Posterior vena cava (tissue), 2 donors: ENCODE measurements around the gene OCSTAMP. TPM values are rescaled to one million over a fixed set of nuclear protein-coding genes. Genes with fewer than 3 reads are reported as not detected.

ENCODE experiments used
- DNase-seq: peaks from one replicate; pipeline ENCODE4 v3.0.0-alpha.2; 2020; ENCODE audit warnings: low spot score
- intact Hi-C, 2 donors: fragments of 100-400 bp; cut with DNase I; formaldehyde crosslinking; loops; one replicate each; pipeline versions ENCODE4 v1.14.1 to v1.14.2; 2022 to 2023
- total RNA-seq, 2 donors: library from RNA; stranded (reverse); fragmentation: NEBNext Ultra II Directional; extraction: Animal tissue kit (Norgen Biotek cat#: 25700); gene quantifications; one replicate each; pipeline ENCODE4 v1.2.1, GENCODE V29; 2021
- donor health status: DM: yes; HTN: yes; CAD: no.
- donor health status: DM: yes; HTN: yes; CAD: no.

The OCSTAMP gene
- total RNA-seq, 2 donors from 2014 or later = not detected

DNA sequence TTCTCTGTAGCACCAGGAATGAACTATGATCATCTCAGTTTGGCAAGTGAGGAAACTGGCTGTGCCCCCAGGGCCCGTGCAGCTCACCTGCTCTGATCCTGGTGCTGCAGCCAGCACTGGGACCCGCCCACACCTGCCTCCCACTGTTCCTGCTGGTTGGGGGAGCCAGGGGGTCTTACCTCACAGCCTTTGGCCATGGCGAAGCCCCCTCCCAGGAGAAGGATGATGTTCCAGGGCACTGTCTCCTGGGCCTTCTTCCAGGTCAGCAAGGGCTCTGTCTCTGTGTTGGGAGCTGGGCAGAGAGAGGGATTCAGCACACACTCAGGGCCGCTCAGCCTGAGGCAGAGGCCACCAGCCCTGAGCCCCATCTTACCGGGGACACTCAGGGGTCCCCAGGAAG is 24.9 kb upstream of the OCSTAMP start:
- intact Hi-C loops = no loop called here

DNA sequence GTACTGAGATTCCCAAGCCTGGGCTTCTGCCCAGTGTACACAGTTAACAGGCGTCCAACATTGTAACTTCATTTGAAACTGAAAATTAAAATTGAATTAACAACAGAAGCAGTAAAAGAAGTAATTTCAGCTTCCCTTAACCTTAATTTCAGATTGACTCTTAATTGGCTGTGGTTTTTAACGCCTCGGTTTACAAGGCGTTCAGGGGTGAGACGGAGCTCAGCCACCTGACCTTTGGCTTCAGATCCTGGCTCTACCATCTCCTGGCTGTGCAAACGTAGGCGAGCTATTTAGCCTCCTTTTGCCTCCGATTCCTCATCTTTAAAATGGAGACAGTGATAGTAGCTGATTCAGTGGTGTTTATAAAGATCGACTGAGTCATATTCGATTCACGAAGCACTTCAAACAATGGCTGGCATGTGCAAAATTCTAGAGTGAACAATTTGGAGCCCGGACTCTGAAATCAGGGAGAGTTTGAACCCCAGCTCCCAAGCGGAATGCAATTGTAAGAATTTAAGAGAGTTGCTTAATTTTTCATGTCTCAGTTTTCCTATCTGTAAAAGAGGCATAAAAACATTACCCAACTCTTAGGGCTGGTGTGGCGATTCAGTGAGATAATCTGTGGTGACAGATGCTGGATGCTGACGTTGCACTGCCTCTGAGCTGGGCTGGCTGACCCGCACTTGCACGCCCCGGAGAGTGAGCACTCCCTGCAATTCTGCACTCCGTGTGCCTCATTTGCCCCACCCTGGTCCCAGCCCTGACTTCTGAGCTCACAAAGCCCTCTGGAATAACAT is 23.5 kb upstream of the OCSTAMP start:
- DNase-seq = no peak
- intact Hi-C loops = no loop called here

More for the DNA sequence above, 24.9 kb upstream of the OCSTAMP start:
- no peak for DNase-seq

DNA sequence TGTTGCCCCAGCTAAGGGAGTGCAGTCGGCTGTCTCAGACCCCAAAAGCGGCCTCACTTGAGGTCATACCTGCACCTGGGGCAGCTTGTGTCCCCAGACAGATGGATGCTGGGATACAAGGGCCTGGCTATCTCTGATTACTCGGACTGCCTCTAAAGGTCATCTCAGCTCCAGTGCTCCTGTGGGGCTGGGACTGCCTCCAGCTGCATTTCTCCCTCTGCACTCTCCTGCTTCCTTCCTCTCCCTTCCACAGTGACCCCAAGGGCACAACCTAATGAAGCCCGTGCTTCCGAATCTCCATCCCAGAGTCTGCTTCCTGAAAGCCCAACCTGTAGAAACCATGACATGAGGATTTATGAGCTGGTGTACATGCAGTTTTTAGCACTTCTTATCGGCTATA is 22.8 kb upstream of the OCSTAMP start:
- no peak for DNase-seq
- intact Hi-C loops = no loop called here

DNA sequence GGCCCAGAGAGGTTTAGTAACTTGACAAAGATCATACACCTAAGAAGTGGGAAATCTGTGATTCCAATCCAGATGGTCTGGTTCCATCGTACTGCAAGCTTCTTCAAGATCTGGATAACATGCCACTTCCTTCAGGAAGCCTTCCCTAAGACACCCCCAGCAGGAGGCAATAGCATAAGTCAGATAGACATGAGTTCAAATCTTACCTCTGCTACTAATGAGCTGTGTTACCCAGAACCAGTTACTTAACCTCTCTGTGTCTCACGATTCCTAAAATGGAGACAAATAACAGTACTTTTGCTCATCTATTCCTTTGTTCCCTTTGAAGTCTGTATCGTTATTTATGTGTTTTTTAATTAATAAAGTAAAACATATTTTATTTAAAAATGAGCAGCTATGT is 22.3 kb upstream of the OCSTAMP start:
- intact Hi-C loops = no loop called here
- DNase-seq = no peak

DNA sequence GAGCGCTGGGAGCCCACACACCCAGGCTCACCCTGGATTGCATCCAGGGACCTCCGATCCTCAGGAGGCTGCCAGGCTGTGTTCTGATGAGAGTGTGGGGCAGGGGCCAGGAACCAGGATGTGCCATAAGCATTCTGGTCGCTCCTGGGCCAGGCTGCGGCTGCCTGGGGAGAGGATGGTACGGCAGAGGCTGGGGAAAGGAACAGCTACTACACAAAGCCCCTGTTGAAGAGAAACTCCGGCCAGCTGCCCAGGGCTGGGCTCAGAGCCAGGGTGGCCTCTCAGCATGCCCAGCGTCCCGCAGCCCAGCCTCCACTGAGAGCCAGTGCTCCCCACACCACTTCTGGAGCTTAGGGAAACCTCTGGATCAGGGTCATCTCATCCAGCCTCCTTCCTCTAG is 21.7 kb upstream of the OCSTAMP start:
- intact Hi-C loops = no loop called here
- DNase-seq = peak; percentile 54

DNA sequence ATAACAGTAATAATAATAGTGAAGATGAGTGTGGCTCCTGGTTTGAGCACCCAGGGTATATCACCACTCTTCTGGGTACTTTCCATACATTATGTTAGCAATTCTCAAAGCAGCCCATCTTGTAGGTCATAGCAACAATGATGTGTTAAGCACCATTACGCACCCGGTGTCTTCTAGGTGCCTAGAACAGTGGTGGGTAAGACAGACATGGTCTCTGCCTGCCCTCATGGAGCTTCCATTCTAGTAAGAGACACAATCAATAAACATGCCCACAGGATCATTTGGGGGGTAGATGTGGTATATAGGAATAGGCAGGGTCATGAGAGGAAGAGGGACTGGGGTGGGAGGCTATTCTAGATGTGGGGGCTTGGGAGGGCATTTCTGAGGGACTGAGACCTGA is 21.0 kb upstream of the OCSTAMP start:
- no peak for DNase-seq
- intact Hi-C loops = no loop called here

DNA sequence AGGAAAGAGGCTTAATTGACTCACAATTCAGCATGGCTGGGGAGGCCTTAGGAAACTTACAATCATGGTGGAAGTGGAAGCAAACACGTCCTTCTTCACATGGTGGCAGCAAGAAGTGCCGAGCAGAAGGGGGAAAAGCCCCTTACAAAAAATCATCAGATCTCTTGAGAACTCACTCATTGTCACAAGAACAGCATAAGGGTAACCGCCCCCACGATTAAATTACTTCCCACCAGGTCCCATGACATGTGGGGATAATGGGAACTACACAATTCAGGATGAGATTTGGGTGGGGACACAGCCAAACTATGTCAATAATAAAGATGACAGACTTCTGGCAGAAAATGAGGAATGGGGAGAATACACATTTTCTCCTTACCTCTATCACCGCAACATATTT is 20.5 kb upstream of the OCSTAMP start:
- no peak for DNase-seq
- intact Hi-C loops = no loop called here

DNA sequence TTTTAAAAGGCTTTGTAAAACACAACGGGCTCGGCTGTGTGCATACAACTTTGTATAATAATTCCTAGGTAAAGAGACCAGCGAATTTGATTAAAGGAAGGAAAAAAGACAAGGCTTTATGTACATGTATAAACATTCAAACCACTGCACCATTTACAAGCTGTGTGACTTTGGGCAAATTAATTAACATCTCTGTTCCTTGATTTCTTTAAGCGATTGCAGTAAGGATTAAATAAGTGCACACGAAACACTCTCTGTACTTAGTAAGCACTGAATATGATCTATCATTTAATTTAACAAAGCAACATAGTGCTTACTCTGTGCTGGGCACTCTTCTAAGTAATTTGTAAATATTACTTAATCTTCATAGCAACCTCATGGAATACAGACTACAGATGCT is 19.5 kb upstream of the OCSTAMP start:
- intact Hi-C loops = no loop called here
- DNase-seq = peak; percentile 12

DNA sequence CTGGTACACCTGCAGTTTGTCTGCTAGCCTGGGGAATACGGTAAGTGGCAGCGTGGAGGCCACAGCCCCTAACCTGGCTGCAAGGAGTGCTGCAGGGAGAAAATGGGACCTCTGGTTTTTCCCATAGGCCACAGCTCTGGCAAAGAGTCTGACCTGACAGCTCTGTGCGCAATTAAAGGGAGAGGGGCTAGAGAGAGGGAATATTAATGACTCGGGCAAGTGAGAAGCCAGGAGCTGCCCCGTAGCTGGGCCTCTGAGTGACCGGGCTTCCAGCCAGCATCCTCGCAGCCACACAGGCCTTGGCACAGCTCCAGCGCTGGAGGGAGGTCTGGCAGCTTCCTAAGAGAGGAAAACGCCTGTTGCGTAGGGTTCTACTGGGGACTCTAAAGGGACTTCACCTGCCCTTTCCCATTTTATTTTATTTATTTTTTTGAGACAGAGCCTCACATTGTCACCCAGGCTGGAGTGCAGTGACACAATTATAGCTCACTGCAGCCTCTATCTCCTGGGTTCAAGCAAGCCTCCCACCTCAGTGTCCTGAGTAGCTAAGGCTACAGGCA is 18.2 kb upstream of the OCSTAMP start:
- intact Hi-C loops = no loop called here
- peak; percentile 92 for DNase-seq

DNA sequence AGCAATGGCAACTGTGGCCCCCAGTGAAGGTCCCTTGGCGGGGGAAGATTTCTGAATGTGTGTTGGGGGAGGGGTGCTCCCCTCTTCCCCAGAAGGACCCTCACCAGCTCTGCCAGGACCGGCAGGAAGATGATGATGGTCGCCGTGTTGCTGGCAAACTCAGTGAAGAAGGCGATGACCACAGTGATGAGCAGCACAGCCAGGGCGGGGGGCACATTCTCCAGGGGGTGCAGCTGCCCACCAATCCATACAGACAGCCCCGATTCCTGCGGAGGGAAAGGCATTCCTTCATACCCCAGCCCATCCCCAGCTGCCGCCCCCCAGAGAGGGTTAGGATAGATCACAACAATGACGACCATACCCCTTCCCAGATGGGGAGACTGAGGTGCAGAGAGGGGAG is 15.7 kb upstream of the OCSTAMP start:
- no peak for DNase-seq
- intact Hi-C loops = no loop called here

DNA sequence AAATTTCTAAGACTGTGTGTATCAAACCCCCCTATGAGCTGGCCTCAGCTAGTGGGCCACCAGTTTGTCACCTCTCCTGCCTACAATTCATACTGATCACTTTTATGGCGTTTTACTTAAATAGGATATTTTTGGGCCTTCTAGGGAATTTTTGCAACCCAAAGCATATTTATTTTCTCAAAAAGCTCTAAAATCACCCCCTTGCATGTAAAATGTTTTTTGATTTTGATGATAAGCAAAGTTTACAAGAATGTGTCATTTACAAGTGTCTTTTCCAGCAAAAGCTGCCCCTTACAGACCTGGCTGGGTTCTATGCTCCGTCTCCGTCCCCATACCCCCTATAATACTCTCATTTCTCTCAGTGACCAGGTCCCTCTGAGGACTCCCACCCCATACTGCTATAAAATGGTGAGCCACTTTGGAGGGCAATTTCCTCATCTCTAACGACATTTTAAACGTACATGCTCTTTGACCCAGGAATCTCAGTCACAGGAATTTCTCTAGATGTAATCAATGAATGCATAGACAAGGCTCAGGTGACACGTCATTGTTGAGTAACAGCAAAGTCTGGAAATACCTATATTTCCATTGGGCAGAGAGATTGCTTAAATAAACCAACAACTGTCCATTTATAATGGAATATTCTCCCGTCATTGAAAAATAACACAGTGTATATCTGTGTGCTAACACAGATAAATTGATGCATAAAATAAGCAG is 13.9 kb upstream of the OCSTAMP start:
- intact Hi-C loops = loop anchor here in 1 of 2 donors (5.0 kb wide), 1 partner anchor 738 kb away; no protein-coding TSS in a partner anchor

DNA sequence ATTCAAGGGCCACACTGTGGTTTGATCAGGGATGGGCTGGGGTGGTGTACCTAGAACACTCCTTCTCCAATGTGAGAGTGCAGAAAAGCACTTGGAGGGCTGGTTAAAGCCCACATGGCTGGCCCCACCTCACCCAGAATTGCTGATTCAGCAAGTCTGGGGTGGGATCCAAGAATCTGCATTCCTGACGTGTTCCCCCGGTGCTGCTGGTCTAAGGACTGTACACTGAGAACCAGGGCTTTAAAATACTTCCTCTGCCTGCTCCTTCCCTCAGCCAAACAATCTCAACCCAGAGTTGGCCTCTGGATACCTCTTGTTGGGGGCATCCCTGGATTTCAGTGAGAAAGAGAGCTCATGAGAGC is 13.4 kb upstream of the OCSTAMP start:
- no peak for DNase-seq
- intact Hi-C loops = loop anchor here in 1 of 2 donors (5.0 kb wide), 1 partner anchor 738 kb away; no protein-coding TSS in a partner anchor

More for the DNA sequence above, 13.9 kb upstream of the OCSTAMP start:
- DNase-seq = no peak

DNA sequence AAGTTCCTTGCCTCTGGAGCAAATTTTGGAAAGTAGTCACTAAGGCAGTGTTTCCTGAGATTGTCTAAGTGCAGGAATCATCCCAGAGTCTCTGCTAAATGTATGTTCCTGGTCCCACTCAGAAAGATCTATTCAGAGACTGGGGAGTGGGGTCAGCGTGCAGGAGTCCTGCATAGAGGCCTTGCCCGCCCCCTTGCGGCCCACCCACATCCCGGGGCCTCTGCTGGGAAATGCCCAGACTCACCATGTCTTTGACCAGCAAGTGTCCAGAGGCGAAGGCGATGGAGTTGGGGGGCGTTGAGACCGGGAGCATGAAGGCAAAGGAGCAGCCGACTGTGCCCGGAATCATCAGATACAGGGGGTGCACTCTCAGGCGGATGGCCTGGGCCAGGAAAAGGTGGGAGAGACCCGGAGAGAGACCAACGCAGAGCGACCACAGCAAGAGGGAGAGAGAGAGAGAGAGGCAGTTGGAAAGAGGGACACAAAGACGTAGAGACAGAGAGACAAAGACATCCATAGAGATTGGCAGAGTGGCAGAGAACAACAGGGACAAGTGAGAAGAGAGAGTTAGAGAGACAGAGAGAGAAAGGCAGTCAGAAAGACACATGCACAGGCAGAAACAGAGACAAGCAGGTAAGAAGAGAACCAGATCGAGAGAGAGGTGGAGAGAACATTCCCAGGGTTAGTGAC is 12.9 kb upstream of the OCSTAMP start:
- intact Hi-C loops = loop anchor here in 1 of 2 donors (5.0 kb wide), 1 partner anchor 739 kb away; no protein-coding TSS in a partner anchor
- no peak for DNase-seq

DNA sequence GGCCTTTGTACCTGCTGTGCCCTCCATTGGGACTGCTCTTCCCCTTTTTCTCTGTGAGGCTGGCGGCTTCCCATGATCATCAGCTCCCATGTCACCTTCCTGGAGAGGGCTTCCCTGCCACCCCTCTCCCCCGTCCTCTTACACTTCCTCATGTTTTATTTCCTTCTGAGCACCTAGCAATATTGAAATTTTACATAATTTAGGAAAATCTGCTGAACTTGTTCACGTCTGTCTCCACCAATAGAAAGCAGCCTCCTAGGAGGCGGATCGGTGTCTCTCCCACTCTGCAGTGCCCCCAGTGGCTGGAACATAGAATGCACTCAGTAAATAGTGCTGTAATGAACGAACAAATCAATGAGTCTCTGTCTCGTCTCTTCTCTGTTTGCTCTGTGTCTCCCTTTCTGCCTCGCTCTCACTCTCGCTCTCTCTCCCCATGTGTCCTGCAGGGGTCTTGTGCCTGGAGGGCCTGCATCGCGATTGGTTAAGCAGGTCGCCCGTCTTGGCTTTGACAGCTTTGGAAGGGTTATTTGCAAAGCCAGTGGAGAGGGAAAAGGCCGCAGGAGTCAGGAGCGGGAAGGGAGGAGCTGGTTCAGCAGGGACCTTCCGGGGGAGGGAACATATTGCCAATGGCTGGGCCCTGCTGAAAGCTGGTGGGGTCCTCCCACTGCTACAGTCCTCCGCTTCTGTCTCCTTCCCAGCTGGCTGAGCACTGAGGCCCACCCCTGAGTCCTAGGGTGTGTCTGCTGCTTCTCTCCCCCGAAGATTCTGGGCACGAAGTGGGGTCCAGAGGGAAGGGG is 12.1 kb upstream of the OCSTAMP start:
- intact Hi-C loops = loop anchor here in 1 of 2 donors (5.0 kb wide), 1 partner anchor 740 kb away; no protein-coding TSS in a partner anchor
- peak; percentile 84 for DNase-seq

DNA sequence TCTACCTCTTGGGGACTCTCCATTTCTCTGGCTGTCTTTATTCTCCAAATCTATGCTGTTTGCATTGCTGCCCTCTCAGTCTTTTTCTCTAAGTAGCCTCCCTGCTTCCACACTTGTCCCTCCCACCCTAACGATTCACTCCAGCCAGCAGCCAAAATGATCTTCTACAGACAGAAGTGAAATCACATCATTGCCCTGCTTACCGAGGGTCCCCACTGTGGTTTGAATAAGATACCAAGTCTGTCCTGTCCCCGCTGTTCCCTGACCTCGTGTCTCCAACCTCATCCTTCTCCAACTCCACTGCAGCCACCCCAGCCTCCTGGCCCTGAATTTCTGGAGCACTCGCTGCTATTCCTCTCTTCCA is 11.5 kb upstream of the OCSTAMP start:
- DNase-seq = no peak
- intact Hi-C loops = loop anchor here in 1 of 2 donors (5.0 kb wide), 1 partner anchor 740 kb away; no protein-coding TSS in a partner anchor

DNA sequence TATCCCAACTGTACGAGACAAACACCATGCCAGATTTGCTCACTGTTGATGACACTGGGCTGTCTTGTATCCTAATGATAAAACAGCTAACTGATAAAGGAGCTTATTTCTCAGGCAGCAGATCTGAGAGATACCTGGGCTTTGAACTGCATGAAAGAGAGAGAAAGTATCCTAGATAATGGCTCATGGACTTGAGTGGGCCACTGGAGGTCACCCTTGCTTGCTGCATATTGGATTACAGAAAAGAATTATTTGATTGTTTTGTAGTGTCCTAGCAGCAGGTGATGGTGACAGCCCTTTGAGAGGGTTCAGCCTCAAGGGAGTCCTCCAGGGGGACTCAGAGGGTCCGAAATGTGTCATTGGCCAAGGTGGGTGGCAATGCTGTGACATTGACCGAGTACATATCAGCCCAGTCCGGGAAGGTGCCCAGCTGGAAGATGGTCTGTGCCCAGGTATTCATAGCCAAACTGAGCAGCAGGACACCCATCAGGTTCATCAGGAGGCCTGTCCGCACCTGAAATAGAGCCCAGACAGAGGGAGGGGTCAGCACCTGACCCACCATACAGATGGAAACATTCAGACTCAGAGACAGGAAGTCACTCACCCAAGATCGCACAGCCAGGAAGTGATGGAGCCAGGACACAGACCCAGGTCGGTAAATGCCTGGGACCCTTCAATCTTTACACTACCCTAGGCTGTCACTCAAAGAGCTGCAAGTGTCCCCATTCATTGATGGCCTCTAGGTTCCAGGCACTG is 9.4 kb upstream of the OCSTAMP start:
- intact Hi-C loops = loop anchor here in 1 of 2 donors (5.0 kb wide), 1 partner anchor 742 kb away; no protein-coding TSS in a partner anchor
- DNase-seq = peak; percentile 31

DNA sequence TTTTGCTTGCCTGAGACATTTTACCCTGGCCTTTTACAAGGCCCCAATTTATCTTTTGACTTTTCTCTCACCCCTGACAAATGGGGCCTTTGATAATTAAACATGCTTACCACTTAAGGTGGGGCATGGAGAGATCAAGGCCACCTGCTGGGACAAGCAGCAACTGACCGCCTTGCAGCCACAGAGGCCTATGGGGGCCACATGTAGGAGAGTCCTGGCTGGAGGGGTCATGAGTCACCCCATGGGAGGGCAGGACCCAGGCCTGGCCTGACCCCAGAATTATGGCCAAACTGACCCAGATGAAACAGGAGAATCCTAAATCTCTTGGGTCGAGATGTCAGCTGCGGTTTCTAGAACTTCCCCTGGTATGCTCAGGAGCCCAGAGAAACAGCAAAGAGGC is 8.5 kb upstream of the OCSTAMP start:
- intact Hi-C loops = no loop called here
- peak; percentile 71 for DNase-seq

DNA sequence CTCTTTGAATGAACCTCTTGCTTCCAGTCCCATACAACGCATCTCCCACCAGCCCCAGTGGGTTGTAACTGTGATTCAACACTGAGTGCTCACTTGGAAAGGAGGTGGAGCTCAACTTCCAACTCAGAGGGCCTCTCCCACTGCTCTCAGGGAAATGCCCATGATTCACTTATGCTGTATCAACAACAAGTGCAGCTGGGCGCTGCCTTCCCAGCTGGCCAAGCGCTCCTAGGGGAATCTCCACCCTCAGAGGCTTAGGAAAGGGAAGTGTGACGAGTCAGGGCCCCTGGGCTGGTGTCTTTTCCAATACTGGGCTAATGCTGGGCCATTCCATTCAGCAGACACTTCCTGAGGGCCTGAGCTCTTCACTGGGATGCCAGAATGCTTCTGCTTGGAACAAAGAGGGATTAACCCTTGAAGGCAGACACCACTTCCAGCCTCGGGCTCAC is 8.1 kb upstream of the OCSTAMP start:
- DNase-seq = peak; percentile 85
- intact Hi-C loops = no loop called here
